Adrenal gland (tissue), 12 donors: ENCODE measurements around the gene ZDHHC7. TPM values are rescaled to one million over a fixed set of nuclear protein-coding genes. Genes with fewer than 3 reads are reported as not detected.

ENCODE experiments used
- DNase-seq, 7 donors: peaks; one replicate each; pipeline ENCODE4 v3.0.0-alpha.2; 2019 to 2020
- H3K27ac ChIP-seq, 5 donors: fragments of 200-600 bp; sonication (generic) in 4 of 5; 1 replicate in 3 of 5; 2 replicates in 2 of 5; pipeline versions ENCODE4 v1.5.1 to v1.8.0; 2016 to 2020; ENCODE audit warnings: mild to moderate bottlenecking in 1 of 5
- H3K27me3 ChIP-seq: fragments of 200-600 bp; 2 replicates; pipeline ENCODE4 v1.8.0; 2021
- H3K36me3 ChIP-seq, 2 donors: fragments of 200-600 bp; replicated peaks in 1 of 2; 1 replicate in 1 of 2; 2 replicates in 1 of 2; pipeline versions ENCODE4 v1.5.1 to v1.8.0; 2018 to 2022
- H3K4me1 ChIP-seq, 2 donors: fragments of 200-600 bp; replicated peaks in 1 of 2; 1 replicate in 1 of 2; 2 replicates in 1 of 2; pipeline versions ENCODE4 v1.5.1 to v1.8.0; 2018 to 2021
- H3K4me3 ChIP-seq, 4 donors: fragments of 200-600 bp; sonication (generic) in 3 of 4; one replicate each; pipeline ENCODE4 v1.5.1; 2016 to 2018
- H3K9me3 ChIP-seq, 3 donors: fragments of 200-600 bp; sonication (generic) in 1 of 3; replicated peaks in 1 of 3; 1 replicate in 2 of 3; 2 replicates in 1 of 3; pipeline versions ENCODE4 v1.5.1 to v1.8.0; 2016 to 2021
- POLR2A ChIP-seq, 2 donors: fragments of 450-650 bp; IDR thresholded peaks; one replicate each; pipeline ENCODE4 v1.6.1; 2017; ENCODE audit warnings: antibody characterized with exemption in 2 of 2, mild to moderate bottlenecking in 2 of 2, moderate library complexity in 1 of 2
- WGBS, 4 donors: extraction: QIAGEN DNeasy Blood & Tissue Kit in 2 of 4; methylation state at CpG; one replicate each; pipeline versions ENCODE4 v1.1.5 to v1.1.7; 2013 to 2017; 5-methylcytosine and 5-hydroxymethylcytosine counted together
- intact Hi-C, 2 donors: fragments of 100-400 bp; cut with DNase I; formaldehyde crosslinking; loops; one replicate each; pipeline versions ENCODE4 v1.14.1 to v1.15.0; 2022 to 2023
- polyA plus RNA-seq, 3 donors: library from polyadenylated mRNA; stranded (reverse); fragments of 200-250 nt in 2 of 3; fragments of 350-450 nt in 1 of 3; fragmentation: Illumina TruSeq in 1 of 3; extraction: RNeasy Lipid Tissue Mini Kit (QIAGEN cat#74804) in 1 of 3; gene quantifications; one replicate each; pipeline ENCODE4 v1.2.3, GENCODE V29; 2013 to 2014
- total RNA-seq, 9 donors: library from RNA; depleted of rRNA in 4 of 9; stranded (reverse); fragments of >200 nt in 4 of 9; fragments of 120-200 nt in 1 of 9; fragmentation: NEBNext Ultra II Directional in 1 of 9; extraction: Animal tissue kit (Norgen Biotek cat#: 25700) in 1 of 9; gene quantifications; one replicate each; pipeline versions ENCODE4 v1.1.0 to v1.2.4, GENCODE V29; 2013 to 2023
- TF ChIP-seq, protein P1 (sequence below), 6 experiments: fragments of 450-650 bp in 4 of 6; fragments of 200-600 bp in 2 of 6; sonication (generic) in 1 of 6; IDR thresholded peaks; 1 replicate in 5 of 6; 2 replicates in 1 of 6; pipeline versions ENCODE4 v1.5.1 to v1.8.0; 2016 to 2021; ENCODE audit warnings: antibody characterized with exemption in 6 of 6, mild to moderate bottlenecking in 2 of 6, moderate library complexity in 1 of 6
- donor health status: healthy with polysubstance abuse.
- donor health status: Bipolar disorder and iron deficiency.
- donor health status: DM: yes; HTN: yes; CAD: no.
- donor health status: DM: no; HTN: no; CAD: no.
- donor health status: DM: no; HTN: no; CAD: no.
- donor health status: DM: yes; HTN: yes; CAD: no.

ZDHHC7 gene
- total and polyA plus RNA-seq, 12 donors, result 22.5 to 74.6 (median 41.0) TPM

DNA sequence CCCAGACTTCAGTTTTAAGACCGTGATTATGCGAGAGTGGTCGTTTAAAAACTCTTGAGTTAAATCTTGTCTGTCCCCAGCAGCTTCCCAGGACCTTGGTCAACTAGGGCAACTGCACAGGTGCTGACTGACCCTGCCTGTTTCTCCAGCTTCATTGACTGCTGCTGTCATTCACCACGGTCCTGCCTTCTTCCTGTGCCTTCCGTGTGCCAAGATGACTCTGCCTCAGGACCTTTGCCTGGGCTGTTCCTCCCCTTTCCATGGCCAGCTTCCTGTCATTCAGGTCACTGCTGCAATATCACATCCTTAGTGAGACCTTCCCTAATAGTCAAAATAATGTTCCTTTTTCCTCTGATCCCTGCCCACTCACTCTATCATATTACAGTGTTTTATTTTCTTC is 20.1 kb upstream of the ZDHHC7 start:
- no peaks in the 10 kb centered on the region for H3K27me3 ChIP-seq
- TF ChIP-seq POLR2A (IDR thresholded peaks at IDR 0.05), result no peak
- TF ChIP-seq, protein P1, sequence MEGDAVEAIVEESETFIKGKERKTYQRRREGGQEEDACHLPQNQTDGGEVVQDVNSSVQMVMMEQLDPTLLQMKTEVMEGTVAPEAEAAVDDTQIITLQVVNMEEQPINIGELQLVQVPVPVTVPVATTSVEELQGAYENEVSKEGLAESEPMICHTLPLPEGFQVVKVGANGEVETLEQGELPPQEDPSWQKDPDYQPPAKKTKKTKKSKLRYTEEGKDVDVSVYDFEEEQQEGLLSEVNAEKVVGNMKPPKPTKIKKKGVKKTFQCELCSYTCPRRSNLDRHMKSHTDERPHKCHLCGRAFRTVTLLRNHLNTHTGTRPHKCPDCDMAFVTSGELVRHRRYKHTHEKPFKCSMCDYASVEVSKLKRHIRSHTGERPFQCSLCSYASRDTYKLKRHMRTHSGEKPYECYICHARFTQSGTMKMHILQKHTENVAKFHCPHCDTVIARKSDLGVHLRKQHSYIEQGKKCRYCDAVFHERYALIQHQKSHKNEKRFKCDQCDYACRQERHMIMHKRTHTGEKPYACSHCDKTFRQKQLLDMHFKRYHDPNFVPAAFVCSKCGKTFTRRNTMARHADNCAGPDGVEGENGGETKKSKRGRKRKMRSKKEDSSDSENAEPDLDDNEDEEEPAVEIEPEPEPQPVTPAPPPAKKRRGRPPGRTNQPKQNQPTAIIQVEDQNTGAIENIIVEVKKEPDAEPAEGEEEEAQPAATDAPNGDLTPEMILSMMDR (IDR thresholded peaks at IDR 0.05), result no peak
- H3K27ac ChIP-seq, result peak overlapping the region in 1 of 5 donors; percentile 94
- no peak for DNase-seq
- 73 to 91% (median 79%) methylated on average over 5 of the region's 5 CpGs for WGBS, 4 donors
- intact Hi-C loops, result no loop called here
- H3K36me3 ChIP-seq, result no peaks in the 10 kb centered on the region
- H3K4me1 ChIP-seq, result peaks cover 24 to 50% of the 10 kb centered on the region in 2 donors
- no peaks in the 10 kb centered on the region for H3K9me3 ChIP-seq
- H3K4me3 ChIP-seq, result no peak overlapping the region

DNA sequence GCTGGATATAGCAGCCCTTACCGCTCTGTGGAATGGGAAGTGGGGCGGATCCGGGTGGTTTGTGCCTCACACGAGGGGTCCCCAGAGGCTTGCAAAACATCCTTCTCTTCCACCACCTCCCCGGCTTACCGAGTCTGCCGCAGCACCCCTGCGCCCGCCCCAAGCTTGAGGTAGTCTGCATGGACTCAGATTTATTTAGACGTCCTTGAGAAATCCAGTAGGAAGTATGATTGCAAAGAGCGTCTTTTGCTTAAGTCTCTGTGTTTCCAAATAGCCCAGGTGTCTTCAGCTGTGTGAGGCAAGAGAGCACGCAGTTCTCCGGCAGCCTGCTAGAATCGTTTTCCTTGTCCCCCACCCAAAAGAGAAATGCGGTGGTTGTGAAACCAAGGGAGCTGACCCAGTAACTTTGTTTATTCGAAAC is 18.7 kb upstream of the ZDHHC7 start:
- intact Hi-C loops, result no loop called here
- WGBS, 4 donors, result 33 to 56% (median 43%) methylated on average over 10 to 16 of the region's 16 CpGs
- H3K27ac ChIP-seq, result peak overlapping the region in 4 of 5 donors; percentile 26 to 94 (median 79)
- H3K9me3 ChIP-seq, result no peaks in the 10 kb centered on the region
- TF ChIP-seq POLR2A (IDR thresholded peaks at IDR 0.05), result no peak
- TF ChIP-seq, protein P1 (IDR thresholded peaks at IDR 0.05), result no peak
- peaks cover 17 to 47% of the 10 kb centered on the region in 2 donors for H3K4me1 ChIP-seq
- no peaks in the 10 kb centered on the region for H3K36me3 ChIP-seq
- H3K27me3 ChIP-seq, result no peaks in the 10 kb centered on the region
- H3K4me3 ChIP-seq, result peak overlapping the region in 1 of 4 donors; percentile 76
- DNase-seq, result peak in 3 of 7 donors; percentile 36 to 57 (median 48)

DNA sequence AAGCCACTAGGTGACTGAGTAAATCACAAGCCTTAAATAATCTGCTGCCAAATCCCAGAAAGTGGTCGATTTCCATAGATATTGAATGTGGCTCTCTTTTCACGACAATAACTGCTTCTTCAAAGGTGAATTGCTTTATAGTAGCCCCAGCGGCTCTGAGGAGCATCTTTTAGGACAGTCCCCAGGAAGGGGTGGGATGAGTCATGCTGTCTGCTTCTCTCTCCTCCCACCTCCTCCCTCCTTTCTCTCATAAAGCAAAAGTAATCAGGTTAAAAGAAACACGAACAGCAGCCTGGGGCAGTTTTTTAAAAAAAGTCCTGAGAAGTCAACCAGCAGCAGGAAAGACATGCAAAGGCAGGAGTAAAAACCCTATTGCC is 18.1 kb upstream of the ZDHHC7 start:
- Histone ChIP-seq H3K27me3 (no peaks in the 10 kb centered on the region), H3K9me3 (no peaks in the 10 kb centered on the region), H3K4me1 (peaks cover 17 to 46% of the 10 kb centered on the region in 2 donors), H3K4me3 (peak overlapping the region in 1 of 4 donors; percentile 76), H3K27ac (peak overlapping the region; percentile 54 to 94 (median 82)), H3K36me3 (no peaks in the 10 kb centered on the region)
- intact Hi-C loops, result no loop called here
- TF ChIP-seq, protein P1 (IDR thresholded peaks at IDR 0.05), result peak in 3 of 6 experiments; percentile 9 to 33 (median 19)
- TF ChIP-seq POLR2A (IDR thresholded peaks at IDR 0.05), result no peak
- peak in 6 of 7 donors; percentile 56 to 88 (median 74) for DNase-seq
- 12 to 22% (median 19%) methylated on average over 4 of the region's 4 CpGs for WGBS, 4 donors

DNA sequence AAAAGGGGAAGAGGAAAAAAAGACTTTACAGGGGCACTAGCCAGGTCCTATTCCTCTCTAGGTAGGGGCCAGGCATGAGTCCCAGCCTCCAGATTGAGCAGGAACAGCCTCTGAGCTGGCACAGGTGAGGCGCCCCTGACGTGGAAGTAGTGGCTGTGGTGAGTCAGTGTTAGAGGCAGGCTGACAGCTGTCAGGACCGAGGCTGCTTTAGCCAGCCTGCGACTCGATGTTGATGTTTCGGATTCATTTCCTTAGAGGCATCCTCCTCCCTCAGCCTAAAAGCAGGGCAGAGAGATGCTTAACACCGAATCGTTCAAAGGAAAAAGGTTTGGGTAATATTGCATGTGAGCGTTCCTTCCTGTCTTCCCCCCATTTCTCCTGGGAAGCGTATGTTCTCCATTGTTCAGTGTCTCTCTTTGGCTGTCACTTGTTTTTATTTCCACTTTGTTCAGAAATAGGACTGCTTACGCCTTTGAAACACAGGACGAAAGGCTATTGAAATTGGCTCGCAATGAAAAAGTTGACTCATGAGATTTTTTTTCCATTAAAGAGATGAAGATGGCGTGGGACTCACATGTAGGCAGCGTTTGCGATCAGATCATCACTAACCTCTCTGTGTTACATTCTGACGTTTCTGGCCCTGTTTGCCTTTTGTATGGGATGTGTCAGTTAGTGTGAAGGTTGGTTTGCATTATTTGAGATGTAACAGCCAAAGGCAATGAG is 17.5 kb upstream of the ZDHHC7 start:
- Histone ChIP-seq H3K36me3 (no peaks in the 10 kb centered on the region), H3K4me1 (peaks cover 17 to 46% of the 10 kb centered on the region in 2 donors), H3K9me3 (no peaks in the 10 kb centered on the region), H3K27me3 (no peaks in the 10 kb centered on the region), H3K4me3 (peak overlapping the region in 2 of 4 donors; percentile 76 to 86), H3K27ac (peak overlapping the region; percentile 54 to 94 (median 82))
- intact Hi-C loops, result no loop called here
- 13 to 20% (median 16%) methylated on average over 17 of the region's 17 CpGs for WGBS, 4 donors
- TF ChIP-seq, protein P1 (IDR thresholded peaks at IDR 0.05), result no peak
- peak in 1 of 2 donors; percentile 35 for TF ChIP-seq POLR2A (IDR thresholded peaks at IDR 0.05)
- peak; percentile 54 to 90 (median 71) for DNase-seq
